H9 (cell line): ENCODE results near the gene GPR157. TPM values are rescaled to one million over a fixed set of nuclear protein-coding genes. Genes with fewer than 3 reads are reported as not detected.

Source experiments
- DNase-seq: peaks from one replicate; pipeline ENCODE4 v3.0.0-alpha.2; 2017
- H2AFZ ChIP-seq: one replicate; pipeline ENCODE4 v1.6.1; 2013; ENCODE audit warnings: mild to moderate bottlenecking, low read length, control low read depth, moderate library complexity
- H2AK5ac ChIP-seq: 2 replicates; pipeline ENCODE4 v1.6.1; 2013; ENCODE audit warnings: low read length, control low read depth, mixed read lengths; ENCODE audit not compliant: insufficient read length
- H2BK120ac ChIP-seq: one replicate; pipeline ENCODE4 v1.6.1; 2013; ENCODE audit warnings: low read depth, mild to moderate bottlenecking, low read length, control low read depth, inconsistent platforms; ENCODE audit not compliant: poor library complexity, severe bottlenecking
- H2BK12ac ChIP-seq: 2 replicates; pipeline ENCODE4 v1.6.1; 2013; ENCODE audit warnings: low read length, control low read depth, mixed read lengths, low read depth; ENCODE audit not compliant: insufficient read length
- H2BK15ac ChIP-seq: 2 replicates; pipeline ENCODE4 v1.6.1; 2013; ENCODE audit warnings: low read depth, low read length, control low read depth
- H2BK20ac ChIP-seq: one replicate; pipeline ENCODE4 v1.6.1; 2013; ENCODE audit warnings: low read depth, mild to moderate bottlenecking, low read length, control low read depth, inconsistent platforms; ENCODE audit not compliant: poor library complexity, severe bottlenecking
- H2BK5ac ChIP-seq: 2 replicates; pipeline ENCODE4 v1.6.1; 2013; ENCODE audit warnings: low read length, control low read depth, mixed read lengths; ENCODE audit not compliant: insufficient read length
- H3K14ac ChIP-seq: 2 replicates; pipeline ENCODE4 v1.6.1; 2013; ENCODE audit warnings: low read length, control low read depth; ENCODE audit not compliant: insufficient read depth
- H3K18ac ChIP-seq: 2 replicates; pipeline ENCODE4 v1.6.1; 2013; ENCODE audit warnings: low read depth, mild to moderate bottlenecking, mixed read lengths, low read length, control low read depth; ENCODE audit not compliant: insufficient read length
- H3K23ac ChIP-seq: 2 replicates; pipeline ENCODE4 v1.6.1; 2013; ENCODE audit warnings: low read length, control low read depth, mixed read lengths, low read depth; ENCODE audit not compliant: insufficient read length
- H3K23me2 ChIP-seq: 2 replicates; pipeline ENCODE4 v1.6.1; 2013; ENCODE audit warnings: low read depth, mild to moderate bottlenecking, mixed read lengths, low read length, control low read depth; ENCODE audit not compliant: insufficient read length, poor library complexity, severe bottlenecking
- H3K27ac ChIP-seq: 2 replicates; pipeline ENCODE4 v1.5.1; 2013; ENCODE audit warnings: low read length, control low read depth, mixed read lengths, low read depth; ENCODE audit not compliant: insufficient read length
- H3K27me3 ChIP-seq: 2 replicates; pipeline ENCODE4 v1.6.1; 2013; ENCODE audit warnings: low read length, control low read depth, inconsistent platforms; ENCODE audit not compliant: insufficient read depth
- H3K4ac ChIP-seq: 2 replicates; pipeline ENCODE4 v1.6.1; 2013; ENCODE audit warnings: low read depth, mild to moderate bottlenecking, control low read depth, inconsistent platforms, low read length, moderate library complexity
- H3K4me1 ChIP-seq: 2 replicates; pipeline ENCODE4 v1.6.1; 2013; ENCODE audit warnings: low read length, control low read depth, inconsistent platforms; ENCODE audit not compliant: insufficient read depth
- H3K4me2 ChIP-seq: 2 replicates; pipeline ENCODE4 v1.6.1; 2013; ENCODE audit warnings: low read length, control low read depth, mixed read lengths; ENCODE audit not compliant: insufficient read length, insufficient read depth
- H3K56ac ChIP-seq: 2 replicates; pipeline ENCODE4 v1.6.1; 2013; ENCODE audit warnings: low read depth, mild to moderate bottlenecking, mixed read lengths, low read length, control low read depth; ENCODE audit not compliant: insufficient read length
- H3K79me1 ChIP-seq: 2 replicates; pipeline ENCODE4 v1.6.1; 2013; ENCODE audit warnings: low read depth, mild to moderate bottlenecking, moderate library complexity, low read length, control low read depth, inconsistent platforms; ENCODE audit not compliant: insufficient read depth, poor library complexity, severe bottlenecking
- H3K79me2 ChIP-seq: 2 replicates; pipeline ENCODE4 v1.6.1; 2013; ENCODE audit warnings: low read length, control low read depth, inconsistent platforms; ENCODE audit not compliant: insufficient read depth
- H3K9ac ChIP-seq: 2 replicates; pipeline ENCODE4 v1.6.1; 2013; ENCODE audit warnings: low read length, control low read depth, mixed read lengths; ENCODE audit not compliant: insufficient read length; ENCODE audit errors: extremely low read depth
- H3K9me3 ChIP-seq: one replicate; pipeline ENCODE4 v1.6.1; 2013; ENCODE audit warnings: low read depth, low read length, inconsistent platforms; ENCODE audit not compliant: control insufficient read depth
- H3T11ph ChIP-seq: one replicate; pipeline ENCODE4 v1.6.1; 2013; ENCODE audit warnings: mild to moderate bottlenecking, low read length, control low read depth, inconsistent platforms
- H4K20me1 ChIP-seq: one replicate; pipeline ENCODE4 v1.6.1; 2013; ENCODE audit not compliant: control insufficient read depth, insufficient read length, insufficient read depth
- H4K5ac ChIP-seq: 2 replicates; pipeline ENCODE4 v1.6.1; 2013; ENCODE audit warnings: low read depth, mild to moderate bottlenecking, mixed read lengths, low read length, control low read depth; ENCODE audit not compliant: insufficient read length
- H4K8ac ChIP-seq: replicated peaks from 2 replicates; pipeline ENCODE4 v1.6.1; 2013; ENCODE audit warnings: low read length, control low read depth, mixed read lengths, low read depth; ENCODE audit not compliant: insufficient read length
- H4K91ac ChIP-seq: 2 replicates; pipeline ENCODE4 v1.6.1; 2013; ENCODE audit warnings: low read depth, mild to moderate bottlenecking, moderate library complexity, mixed read lengths, low read length, control low read depth; ENCODE audit not compliant: insufficient read length
- H3K27ac Mint-ChIP-seq, 3 experiments: 2 replicates in 2 of 3; 3 replicates in 1 of 3; pipeline ENCODE4 v1.8.0; 2020 to 2021; ENCODE audit warnings: mixed read lengths in 3 of 3, mild to moderate bottlenecking in 1 of 3, moderate library complexity in 1 of 3
- H3K27me3 Mint-ChIP-seq: 2 replicates; pipeline ENCODE4 v1.8.0; 2021; ENCODE audit warnings: low read depth, mild to moderate bottlenecking, moderate library complexity, mixed read lengths
- H3K36me3 Mint-ChIP-seq, 3 experiments: 2 replicates in 2 of 3; 3 replicates in 1 of 3; pipeline ENCODE4 v1.8.0; 2020 to 2021; ENCODE audit warnings: low read depth in 3 of 3, mixed read lengths in 3 of 3; ENCODE audit not compliant: insufficient read depth in 1 of 3
- H3K4me1 Mint-ChIP-seq, 2 experiments: 2 replicates each; pipeline ENCODE4 v1.8.0; 2020; ENCODE audit warnings: mixed read lengths in 2 of 2
- H3K4me3 Mint-ChIP-seq, 2 experiments: 2 replicates in 1 of 2; 3 replicates in 1 of 2; pipeline ENCODE4 v1.8.0; 2020 to 2021; ENCODE audit warnings: mild to moderate bottlenecking in 2 of 2, mixed read lengths in 2 of 2, moderate library complexity in 1 of 2
- H3K9me3 Mint-ChIP-seq, 2 experiments: 2 replicates in 1 of 2; 3 replicates in 1 of 2; pipeline ENCODE4 v1.8.0; 2020; ENCODE audit warnings: mild to moderate bottlenecking in 2 of 2, mixed read lengths in 2 of 2, moderate library complexity in 1 of 2
- CTCF ChIP-seq: fragments of 200-600 bp; sonication (generic); conservative IDR thresholded peaks from 3 replicates; pipeline ENCODE4 v1.8.0; 2021; ENCODE audit warnings: antibody characterized with exemption, mild to moderate bottlenecking
- WGBS: extraction: QIAGEN DNeasy Blood & Tissue Kit; methylation state at CpG from one replicate; pipeline ENCODE4 v1.1.7; 2013; ENCODE audit warnings: missing lambda C conversion rate, low lambda C conversion rate, mixed read lengths; ENCODE audit not compliant: insufficient read length; ENCODE audit errors: extremely low coverage; 5-methylcytosine and 5-hydroxymethylcytosine counted together
- total RNA-seq: library from RNA; stranded (reverse); gene quantifications from 2 replicates; pipeline ENCODE4 v1.2.1, GENCODE V29; 2021

GPR157 gene
- total RNA-seq, 1 experiment from 2014 or later, result 3.8 TPM

- Histone ChIP-seq H2AFZ (no peak overlapping the region), H3K9ac (no peak overlapping the region), H3K23ac (no peak overlapping the region), H2BK5ac (no peak overlapping the region), H3K4me2 (no peak overlapping the region), H4K5ac (no peak overlapping the region), H4K91ac (no peak overlapping the region), H2BK12ac (no peak overlapping the region), H2AK5ac (no peak overlapping the region), H3K14ac (no peak overlapping the region; the same call in 1 of the 2 replicates), H2BK20ac (no peak overlapping the region), H2BK120ac (no peak overlapping the region), H3K79me1 (no peaks in the 10 kb centered on the region), H3T11ph (no peak overlapping the region), H3K23me2 (no peaks in the 10 kb centered on the region), H4K8ac (no peak overlapping the region), H4K20me1 (no peaks in the 10 kb centered on the region), H3K4me1 (no peaks in the 10 kb centered on the region), H3K9me3 (no peaks in the 10 kb centered on the region), H3K79me2 (no peaks in the 10 kb centered on the region), H2BK15ac (no peak overlapping the region), H3K4ac (no peak overlapping the region), H3K27ac (no peak overlapping the region), H3K27me3 (no peaks in the 10 kb centered on the region), H3K18ac (no peak overlapping the region), H3K56ac (no peak overlapping the region)
- H3K36me3 Mint-ChIP-seq, result no peaks in the 10 kb centered on the region; a peak in 1 of 7 replicates
- H3K4me1 Mint-ChIP-seq, result peaks cover 0 to 9% of the 10 kb centered on the region in 2 experiments; a peak in 2 of 4 replicates
- H3K9me3 Mint-ChIP-seq, result no peaks in the 10 kb centered on the region
- H3K27me3 Mint-ChIP-seq, result no peaks in the 10 kb centered on the region
- no peak overlapping the region for H3K4me3 Mint-ChIP-seq
- WGBS, result no CpG with 5 or more reads among the region's 13 CpGs
- TF ChIP-seq CTCF, result no peak
- H3K27ac Mint-ChIP-seq, result no peak overlapping the region
- DNase-seq, result no peak
These were observed 15.7 kb downstream of the GPR157 start for GRCh38 chr1:9112961-9113880.
